Spleen (tissue), 7 donors: ENCODE measurements around the gene BRD4.

Experiments used
- CTCF ChIP-seq, 11 experiments: fragments of 200-600 bp in 7 of 11; fragments of 450-650 bp in 4 of 11; sonication (generic) in 4 of 11; IDR thresholded peaks in 8 of 11; conservative IDR thresholded peaks in 3 of 11; 1 replicate in 7 of 11; 2 replicates in 4 of 11; pipeline versions ENCODE4 v1.4.0 to v1.8.0; 2016 to 2021; ENCODE audit warnings: antibody characterized with exemption in 11 of 11, inconsistent platforms in 4 of 11, mild to moderate bottlenecking in 1 of 11
- POLR2A ChIP-seq, 3 donors: fragments of 450-650 bp; IDR thresholded peaks; one replicate each; pipeline ENCODE4 v1.5.1; 2017; ENCODE audit warnings: antibody characterized with exemption in 3 of 3, mild to moderate bottlenecking in 1 of 3
- POLR2AphosphoS5 ChIP-seq, 3 donors: sonication (generic); formaldehyde crosslinking; IDR thresholded peaks; one replicate each; pipeline ENCODE4 v1.5.1; 2017; ENCODE audit warnings: antibody characterized with exemption in 3 of 3
- donor health status: DM: no; HTN: no; CAD: no; lungs with moderate emphysema.
- donor health status: DM: no; HTN: no; CAD: no.
- donor health status: DM: no; HTN: no; CAD: no.

GRCh38 chr19:15250640-15250993 lies 81.7 kb downstream of the BRD4 start:
- no peak for TF ChIP-seq POLR2A (IDR thresholded peaks at IDR 0.05)
- TF ChIP-seq CTCF (IDR thresholded peaks at IDR 0.05 in 8 of 11, conservative IDR thresholded peaks at IDR 0.05 in 3 of 11), result no peak
- no peak for TF ChIP-seq POLR2AphosphoS5 (IDR thresholded peaks at IDR 0.05)
